ENCODE results near the gene DEFB108B.
"Not testable (repeated sequence)": the region's sequence is repeated elsewhere in the genome, so short reads cannot be mapped to it uniquely, and the experiment has no call there.

DNA sequence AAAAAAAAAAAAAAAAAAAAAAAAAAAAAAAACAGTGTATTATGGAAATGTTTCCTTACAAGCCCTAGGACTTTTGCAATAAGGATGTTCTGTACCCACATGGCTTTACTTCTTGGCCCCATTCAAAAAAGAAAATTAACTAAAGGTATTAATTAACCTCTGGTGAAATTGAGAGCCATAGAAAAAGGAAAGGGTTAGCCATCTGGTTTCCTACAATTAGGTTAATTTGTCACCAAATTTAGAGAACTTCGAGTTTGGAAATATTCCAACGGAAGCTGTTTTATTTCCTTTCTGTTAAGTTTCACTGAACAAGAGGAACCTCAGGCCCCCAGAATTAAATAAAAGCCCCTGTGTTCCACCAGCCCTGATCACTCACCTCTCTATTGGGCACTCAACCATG, 22.9 kb downstream of the DEFB108B start:
- TF ChIP-seq, protein P1, sequence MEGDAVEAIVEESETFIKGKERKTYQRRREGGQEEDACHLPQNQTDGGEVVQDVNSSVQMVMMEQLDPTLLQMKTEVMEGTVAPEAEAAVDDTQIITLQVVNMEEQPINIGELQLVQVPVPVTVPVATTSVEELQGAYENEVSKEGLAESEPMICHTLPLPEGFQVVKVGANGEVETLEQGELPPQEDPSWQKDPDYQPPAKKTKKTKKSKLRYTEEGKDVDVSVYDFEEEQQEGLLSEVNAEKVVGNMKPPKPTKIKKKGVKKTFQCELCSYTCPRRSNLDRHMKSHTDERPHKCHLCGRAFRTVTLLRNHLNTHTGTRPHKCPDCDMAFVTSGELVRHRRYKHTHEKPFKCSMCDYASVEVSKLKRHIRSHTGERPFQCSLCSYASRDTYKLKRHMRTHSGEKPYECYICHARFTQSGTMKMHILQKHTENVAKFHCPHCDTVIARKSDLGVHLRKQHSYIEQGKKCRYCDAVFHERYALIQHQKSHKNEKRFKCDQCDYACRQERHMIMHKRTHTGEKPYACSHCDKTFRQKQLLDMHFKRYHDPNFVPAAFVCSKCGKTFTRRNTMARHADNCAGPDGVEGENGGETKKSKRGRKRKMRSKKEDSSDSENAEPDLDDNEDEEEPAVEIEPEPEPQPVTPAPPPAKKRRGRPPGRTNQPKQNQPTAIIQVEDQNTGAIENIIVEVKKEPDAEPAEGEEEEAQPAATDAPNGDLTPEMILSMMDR (IDR thresholded peaks at IDR 0.05; ENCODE audit: insufficient read depth, low read length, poor library complexity, severe bottlenecking), result not testable (repeated sequence)
- not testable (repeated sequence) for TF ChIP-seq EZH2phosphoT487 (conservative IDR thresholded peaks at IDR 0.05; ENCODE audit: low read length)
